CD4-positive, CD25-positive, alpha-beta regulatory T cell (primary cell): ENCODE results near the gene RBMX. TPM values are rescaled to one million over a fixed set of nuclear protein-coding genes. Genes with fewer than 3 reads are reported as not detected.
"Not testable (repeated sequence)": the region's sequence is repeated elsewhere in the genome, so short reads cannot be mapped to it uniquely, and the experiment has no call there.

Source experiments
- ATAC-seq, 2 donors: fragments of 150-1000 bp; cut with Tn5 transposase; one replicate each; pipeline ENCODE4 v1.10.0; 2021; ENCODE audit warnings: low read depth in 2 of 2, moderate number of reproducible peaks in 2 of 2, moderate library complexity in 1 of 2
- DNase-seq, 3 donors: peaks; one replicate each; pipeline versions ENCODE4 v3.0.0 to v3.0.0-alpha.2; 2012 to 2022; ENCODE audit warnings: mixed read lengths in 1 of 3
- H3K27ac ChIP-seq: one replicate; pipeline ENCODE4 v1.7.0; 2013; ENCODE audit warnings: mild to moderate bottlenecking, low read length; ENCODE audit not compliant: insufficient read depth, poor library complexity, severe bottlenecking
- H3K27me3 ChIP-seq: one replicate; pipeline ENCODE4 v1.7.0; 2013; ENCODE audit warnings: low read length; ENCODE audit not compliant: control insufficient read depth, insufficient read depth
- H3K36me3 ChIP-seq: one replicate; pipeline ENCODE4 v1.7.0; 2013; ENCODE audit warnings: mild to moderate bottlenecking, low read length, moderate library complexity; ENCODE audit not compliant: control insufficient read depth, insufficient read depth
- H3K4me1 ChIP-seq: 2 replicates; pipeline ENCODE4 v1.7.0; 2013; ENCODE audit warnings: mild to moderate bottlenecking, low read length; ENCODE audit not compliant: insufficient read depth, control insufficient read depth, poor library complexity, severe bottlenecking
- H3K4me3 ChIP-seq: one replicate; pipeline ENCODE4 v1.7.0; 2013; ENCODE audit warnings: low read depth, mild to moderate bottlenecking, low read length, moderate library complexity
- H3K9me3 ChIP-seq, 2 experiments: 1 replicate in 1 of 2; 2 replicates in 1 of 2; pipeline ENCODE4 v1.7.0; 2013; ENCODE audit warnings: low read length in 2 of 2, mild to moderate bottlenecking in 1 of 2, moderate library complexity in 1 of 2; ENCODE audit not compliant: control insufficient read depth in 2 of 2
- H3K27ac Mint-ChIP-seq, 3 donors: one replicate each; pipeline ENCODE4 v1.8.0; 2020 to 2022; ENCODE audit warnings: mild to moderate bottlenecking in 3 of 3, mixed read lengths in 3 of 3, moderate library complexity in 2 of 3
- H3K27me3 Mint-ChIP-seq: one replicate; pipeline ENCODE4 v1.8.0; 2022; ENCODE audit warnings: mild to moderate bottlenecking, mixed read lengths
- H3K36me3 Mint-ChIP-seq: one replicate; pipeline ENCODE4 v1.8.0; 2020; ENCODE audit warnings: mixed read lengths
- H3K4me1 Mint-ChIP-seq, 4 donors: one replicate each; pipeline ENCODE4 v1.8.0; 2020 to 2022; ENCODE audit warnings: mixed read lengths in 4 of 4, mild to moderate bottlenecking in 1 of 4
- H3K4me3 Mint-ChIP-seq, 4 donors: one replicate each; pipeline ENCODE4 v1.8.0; 2020 to 2022; ENCODE audit warnings: mild to moderate bottlenecking in 4 of 4, mixed read lengths in 4 of 4, moderate library complexity in 3 of 4
- H3K9me3 Mint-ChIP-seq, 7 donors: one replicate each; pipeline ENCODE4 v1.8.0; 2020 to 2022; ENCODE audit warnings: mixed read lengths in 7 of 7, mild to moderate bottlenecking in 3 of 7, moderate library complexity in 2 of 7
- polyA plus RNA-seq, 4 donors: library from polyadenylated mRNA; unstranded; fragments of 300-500 nt; fragmentation: Illumina TruSeq; gene quantifications; one replicate each; pipeline ENCODE4 v1.2.3, GENCODE V29; 2021
- total RNA-seq: library from RNA; stranded (reverse); gene quantifications from one replicate; pipeline ENCODE4 v1.2.3, GENCODE V29; 2022

The RBMX gene
- total and polyA plus RNA-seq, 5 donors from 2014 or later = 181 to 249 (median 213) TPM

DNA sequence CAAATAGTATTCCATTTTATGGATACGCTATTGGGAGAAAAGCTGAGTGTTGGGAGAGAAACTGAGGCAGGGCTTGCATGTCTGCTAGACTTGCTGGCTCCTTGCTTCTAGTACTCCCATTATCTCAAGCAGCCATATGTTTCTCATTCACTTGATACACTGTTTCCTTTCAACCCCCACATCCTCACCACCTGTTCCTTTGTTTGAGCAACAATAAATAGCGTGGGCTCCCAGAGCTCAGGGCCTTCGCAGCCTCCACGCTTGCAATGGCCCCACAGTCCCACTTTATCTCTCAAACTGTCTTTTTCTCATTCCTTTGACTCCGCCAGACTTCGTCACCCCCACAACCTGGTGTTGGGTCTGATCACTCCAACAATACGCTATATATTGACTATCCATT, 18.2 kb upstream of the RBMX start:
- peak overlapping the region in 1 of 3 donors; percentile 8 for H3K27ac Mint-ChIP-seq
- H3K9me3 Mint-ChIP-seq = not testable (repeated sequence)

GRCh38 chrX:136896121-136896914, 15.8 kb upstream of the RBMX start:
- no peaks in the 10 kb centered on the region for H3K9me3 Mint-ChIP-seq
- no peaks in the 10 kb centered on the region for H3K36me3 Mint-ChIP-seq
- no peak overlapping the region for H3K4me3 Mint-ChIP-seq
- no peaks in the 10 kb centered on the region for H3K27me3 Mint-ChIP-seq
- Histone ChIP-seq H3K4me1 (no peaks in the 10 kb centered on the region), H3K27ac (no peak overlapping the region), H3K27me3 (no peaks in the 10 kb centered on the region), H3K9me3 (no peaks in the 10 kb centered on the region), H3K4me3 (no peak overlapping the region), H3K36me3 (no peaks in the 10 kb centered on the region)
- no peaks in the 10 kb centered on the region for H3K4me1 Mint-ChIP-seq
- H3K27ac Mint-ChIP-seq = no peak overlapping the region
- ATAC-seq = no peak
- no peak for DNase-seq

More for the DNA sequence above, 18.2 kb upstream of the RBMX start:
- not testable (repeated sequence) for H3K36me3 ChIP-seq, H3K4me1 ChIP-seq, H3K36me3 Mint-ChIP-seq, H3K27ac ChIP-seq, ATAC-seq, DNase-seq, H3K27me3 ChIP-seq, H3K4me3 Mint-ChIP-seq, H3K4me1 Mint-ChIP-seq, H3K27me3 Mint-ChIP-seq, H3K9me3 ChIP-seq, H3K4me3 ChIP-seq

DNA sequence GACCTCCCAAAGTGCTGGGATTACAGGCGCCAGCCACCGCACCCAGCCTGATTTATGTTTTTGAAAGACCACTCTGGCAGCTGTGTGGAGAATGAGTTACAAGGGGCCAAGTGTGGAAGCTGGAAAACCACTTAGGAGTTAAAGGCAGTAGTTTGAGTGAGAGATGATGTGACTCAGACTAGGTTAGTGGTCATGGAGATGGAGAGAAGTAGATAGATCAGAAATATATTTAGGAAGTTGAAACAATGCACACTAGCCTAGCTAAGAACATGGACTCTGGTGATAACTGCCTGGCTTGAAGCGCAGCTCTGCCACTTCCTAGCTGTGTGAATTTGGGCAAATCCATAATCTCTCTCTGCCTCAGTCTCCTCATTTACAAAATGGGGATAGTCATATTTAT, 11.9 kb upstream of the RBMX start:
- DNase-seq (no peak), ATAC-seq (no peak)
- no peak overlapping the region for H3K27ac ChIP-seq
- Mint-ChIP-seq H3K9me3 (no peaks in the 10 kb centered on the region), H3K36me3 (no peaks in the 10 kb centered on the region), H3K27me3 (no peaks in the 10 kb centered on the region), H3K4me1 (peaks cover 0 to 2% (median 0%) of the 10 kb centered on the region in 4 donors), H3K27ac (no peak overlapping the region), H3K4me3 (no peak overlapping the region)
- no peaks in the 10 kb centered on the region for H3K27me3 ChIP-seq
- no peaks in the 10 kb centered on the region for H3K4me1 ChIP-seq
- no peak overlapping the region for H3K4me3 ChIP-seq
- H3K9me3 ChIP-seq = no peaks in the 10 kb centered on the region
- no peaks in the 10 kb centered on the region for H3K36me3 ChIP-seq

DNA sequence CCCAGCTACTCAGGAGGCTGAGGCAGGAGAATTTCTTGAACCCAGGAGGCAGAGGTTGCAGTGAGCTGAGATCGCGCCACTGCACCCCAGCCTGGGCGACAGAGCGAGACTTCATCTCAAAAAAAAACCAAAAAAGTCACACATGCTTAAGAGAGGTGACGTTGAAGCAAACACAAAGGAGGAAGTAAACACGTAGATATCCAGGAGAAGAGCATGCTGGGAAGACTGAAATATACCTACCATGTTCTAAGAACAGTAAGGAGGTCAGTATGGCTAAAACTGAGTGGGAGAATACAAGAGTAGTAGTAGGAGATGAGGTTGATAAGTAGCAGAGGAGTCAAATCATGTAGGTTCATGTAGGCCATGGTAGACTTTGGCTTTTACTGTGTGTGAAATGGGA, 10.1 kb upstream of the RBMX start:
- not testable (repeated sequence) for H3K4me3 Mint-ChIP-seq, H3K27me3 ChIP-seq, H3K9me3 ChIP-seq, H3K36me3 Mint-ChIP-seq, H3K27me3 Mint-ChIP-seq, H3K4me3 ChIP-seq, H3K4me1 ChIP-seq, H3K4me1 Mint-ChIP-seq, H3K27ac ChIP-seq, DNase-seq, H3K27ac Mint-ChIP-seq, ATAC-seq, H3K36me3 ChIP-seq, H3K9me3 Mint-ChIP-seq

DNA sequence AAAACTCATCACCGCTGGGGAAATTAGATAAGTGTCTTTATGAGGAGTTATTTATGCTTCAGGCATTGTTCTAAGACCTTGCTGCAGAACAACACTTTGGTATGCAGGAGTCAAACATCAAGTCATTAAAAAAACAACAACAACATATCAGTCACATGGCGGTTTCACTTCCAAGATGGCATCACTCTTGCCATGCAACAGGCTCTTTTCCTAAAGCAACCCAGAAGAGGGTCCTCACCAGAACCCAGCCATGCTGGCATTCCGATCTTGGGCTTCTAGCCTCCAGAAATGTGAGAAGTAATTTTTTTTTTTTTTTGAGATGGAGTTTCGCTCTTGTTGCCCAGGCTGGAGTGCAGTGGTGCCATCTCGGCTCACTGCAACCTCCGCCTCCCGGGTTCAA, 8.7 kb upstream of the RBMX start:
- Histone ChIP-seq H3K4me3 (no peak overlapping the region), H3K4me1 (no peaks in the 10 kb centered on the region), H3K27me3 (no peaks in the 10 kb centered on the region), H3K9me3 (no peaks in the 10 kb centered on the region), H3K36me3 (no peaks in the 10 kb centered on the region), H3K27ac (no peak overlapping the region)
- Mint-ChIP-seq H3K9me3 (no peaks in the 10 kb centered on the region), H3K27me3 (no peaks in the 10 kb centered on the region), H3K36me3 (no peaks in the 10 kb centered on the region), H3K27ac (no peak overlapping the region), H3K4me3 (no peak overlapping the region), H3K4me1 (peaks cover 0 to 2% (median 0%) of the 10 kb centered on the region in 4 donors)
- DNase-seq (no peak), ATAC-seq (no peak)

DNA sequence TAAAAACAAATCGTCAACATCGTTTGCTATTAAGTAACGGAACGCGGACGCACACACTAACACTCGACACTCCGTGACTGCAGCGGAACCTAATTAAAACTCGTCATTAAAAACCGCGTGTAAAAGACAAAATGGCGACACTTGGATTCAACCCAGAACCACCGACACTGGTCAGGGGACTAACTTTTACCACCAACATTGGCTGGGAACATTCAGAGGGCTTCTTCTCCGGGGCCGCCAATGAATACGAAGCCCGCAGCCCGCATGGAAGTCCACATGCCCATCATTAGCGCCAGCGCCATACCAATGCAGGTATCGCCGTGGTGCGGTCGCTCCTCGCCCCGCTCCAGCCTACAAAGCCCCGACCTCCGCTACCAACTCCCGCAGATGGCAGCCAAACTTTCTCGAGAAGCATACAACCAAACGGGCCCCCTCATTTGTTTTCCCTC, 498 bp downstream of the RBMX start:
- Mint-ChIP-seq H3K36me3 (peaks cover 14% of the 10 kb centered on the region), H3K4me1 (peaks cover 0 to 28% (median 2%) of the 10 kb centered on the region in 4 donors), H3K27me3 (peaks cover 5% of the 10 kb centered on the region), H3K4me3 (peak overlapping the region; percentile 93 to 99 (median 96)), H3K27ac (peak overlapping the region; percentile 93 to 99 (median 98)), H3K9me3 (peaks cover 0 to 3% (median 0%) of the 10 kb centered on the region in 7 donors)
- DNase-seq (peak; percentile 19 to 67 (median 66)), ATAC-seq (peak; percentile 20 to 32)
- peak overlapping the region; percentile 95 for H3K27ac ChIP-seq
- peak overlapping the region; percentile 100 for H3K4me3 ChIP-seq
- peaks cover 19% of the 10 kb centered on the region for H3K36me3 ChIP-seq
- no peaks in the 10 kb centered on the region for H3K9me3 ChIP-seq
- H3K27me3 ChIP-seq = no peaks in the 10 kb centered on the region
- H3K4me1 ChIP-seq = peaks cover 9% of the 10 kb centered on the region

DNA sequence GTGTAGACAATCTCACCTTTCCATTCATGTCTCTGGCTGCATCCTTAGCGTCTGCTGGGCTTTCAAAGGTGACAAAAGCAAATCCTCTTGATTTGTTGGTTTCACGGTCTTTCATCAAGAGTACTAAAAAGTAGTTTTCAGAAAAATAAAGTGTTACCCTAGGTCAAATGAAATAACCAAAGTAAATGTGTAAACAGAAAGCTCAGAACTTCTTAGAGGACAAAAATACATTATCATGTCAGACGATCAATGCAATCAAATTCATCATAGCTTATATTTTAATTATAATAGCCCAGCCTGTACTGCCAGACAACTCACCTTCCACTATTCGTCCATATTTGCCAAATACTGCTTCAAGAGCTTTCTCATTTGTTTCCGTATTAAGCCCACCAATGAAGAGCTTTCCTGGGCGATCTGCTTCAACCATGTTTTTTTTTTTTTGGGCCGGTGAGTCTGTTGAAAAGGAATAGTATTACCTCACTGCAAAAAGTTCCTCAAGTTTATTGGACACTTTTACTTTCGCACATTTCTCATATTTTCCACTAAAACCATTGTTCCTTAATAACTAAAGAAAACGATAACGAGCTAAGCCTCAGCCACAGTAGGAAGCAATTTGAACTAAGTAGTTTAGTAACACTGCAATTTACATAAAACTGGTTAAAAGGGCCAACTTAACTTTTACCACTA, 1.4 kb downstream of the RBMX start:
- Histone ChIP-seq H3K27ac (peak overlapping the region; percentile 95), H3K4me1 (peaks cover 11% of the 10 kb centered on the region), H3K27me3 (no peaks in the 10 kb centered on the region), H3K9me3 (no peaks in the 10 kb centered on the region), H3K36me3 (peaks cover 27% of the 10 kb centered on the region), H3K4me3 (peak overlapping the region; percentile 100)
- Mint-ChIP-seq H3K27ac (peak overlapping the region; percentile 93 to 99 (median 98)), H3K4me1 (peaks cover 4 to 29% (median 6%) of the 10 kb centered on the region in 4 donors), H3K4me3 (peak overlapping the region; percentile 93 to 99 (median 96)), H3K27me3 (peaks cover 5% of the 10 kb centered on the region), H3K9me3 (peaks cover 0 to 3% (median 0%) of the 10 kb centered on the region in 7 donors), H3K36me3 (peaks cover 17% of the 10 kb centered on the region)
- DNase-seq = peak in 2 of 3 donors; percentile 36
- ATAC-seq = no peak
